ENCODE measurements around the gene AQR. TPM values are rescaled to one million over a fixed set of nuclear protein-coding genes. Genes with fewer than 3 reads are reported as not detected.

AQR gene
- total and polyA plus RNA-seq, 8 donors, result 26.1 to 49.0 (median 43.2) TPM

DNA sequence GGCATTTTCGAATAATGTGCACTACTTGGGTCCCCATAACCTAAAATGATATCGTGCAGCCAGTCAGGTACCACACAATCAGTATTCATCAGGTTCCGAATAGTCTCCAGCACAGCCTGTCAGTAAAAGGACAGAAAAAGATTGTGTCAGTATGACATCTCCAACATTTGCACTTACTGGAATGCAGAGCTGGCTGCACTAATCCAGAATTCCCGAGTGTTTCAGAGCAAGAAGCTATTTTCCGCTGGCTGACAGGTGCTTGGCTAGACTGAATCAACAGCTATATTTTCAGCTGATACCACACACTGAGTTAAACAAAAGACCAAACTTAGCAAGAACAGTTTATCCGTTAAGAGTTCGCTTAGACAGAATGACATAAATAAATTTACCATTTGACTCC lies 68.8 kb downstream of the AQR start:
- no peak overlapping the region for H3K27ac ChIP-seq
- TF ChIP-seq, protein P1, sequence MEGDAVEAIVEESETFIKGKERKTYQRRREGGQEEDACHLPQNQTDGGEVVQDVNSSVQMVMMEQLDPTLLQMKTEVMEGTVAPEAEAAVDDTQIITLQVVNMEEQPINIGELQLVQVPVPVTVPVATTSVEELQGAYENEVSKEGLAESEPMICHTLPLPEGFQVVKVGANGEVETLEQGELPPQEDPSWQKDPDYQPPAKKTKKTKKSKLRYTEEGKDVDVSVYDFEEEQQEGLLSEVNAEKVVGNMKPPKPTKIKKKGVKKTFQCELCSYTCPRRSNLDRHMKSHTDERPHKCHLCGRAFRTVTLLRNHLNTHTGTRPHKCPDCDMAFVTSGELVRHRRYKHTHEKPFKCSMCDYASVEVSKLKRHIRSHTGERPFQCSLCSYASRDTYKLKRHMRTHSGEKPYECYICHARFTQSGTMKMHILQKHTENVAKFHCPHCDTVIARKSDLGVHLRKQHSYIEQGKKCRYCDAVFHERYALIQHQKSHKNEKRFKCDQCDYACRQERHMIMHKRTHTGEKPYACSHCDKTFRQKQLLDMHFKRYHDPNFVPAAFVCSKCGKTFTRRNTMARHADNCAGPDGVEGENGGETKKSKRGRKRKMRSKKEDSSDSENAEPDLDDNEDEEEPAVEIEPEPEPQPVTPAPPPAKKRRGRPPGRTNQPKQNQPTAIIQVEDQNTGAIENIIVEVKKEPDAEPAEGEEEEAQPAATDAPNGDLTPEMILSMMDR (IDR thresholded peaks at IDR 0.05), result no peak
- H3K27me3 ChIP-seq, result no peaks in the 10 kb centered on the region
- H3K4me1 ChIP-seq, result no peaks in the 10 kb centered on the region
- no peak for DNase-seq
- intact Hi-C loops (cut with DNase I), result no loop called here
- no peak overlapping the region for H3K4me3 ChIP-seq
- peaks cover 7 to 78% of the 10 kb centered on the region in 2 donors for H3K36me3 ChIP-seq
- ATAC-seq, result no peak
- H3K9me3 ChIP-seq, result no peaks in the 10 kb centered on the region

DNA sequence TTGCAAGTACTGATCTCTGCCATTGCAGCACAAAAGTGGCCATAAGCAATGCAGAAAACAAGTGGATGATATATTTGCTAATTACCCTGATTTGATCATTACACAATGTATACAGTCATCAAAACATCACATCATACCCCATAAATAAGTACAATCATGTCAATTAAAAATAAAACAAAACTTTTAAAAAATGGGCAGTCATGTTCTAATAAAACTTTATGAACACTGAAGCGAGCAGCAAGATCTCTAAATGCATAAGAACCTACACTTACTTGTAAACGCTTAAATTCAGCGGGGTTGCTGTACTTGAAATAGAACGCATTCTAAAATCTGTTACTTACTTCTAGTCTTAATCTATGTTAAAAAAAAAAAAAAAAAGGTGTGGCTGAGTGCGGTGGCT lies 73.4 kb downstream of the AQR start:
- intact Hi-C loops (cut with DNase I), result no loop called here
- H3K36me3 ChIP-seq, result peaks cover 7 to 94% of the 10 kb centered on the region in 2 donors

DNA sequence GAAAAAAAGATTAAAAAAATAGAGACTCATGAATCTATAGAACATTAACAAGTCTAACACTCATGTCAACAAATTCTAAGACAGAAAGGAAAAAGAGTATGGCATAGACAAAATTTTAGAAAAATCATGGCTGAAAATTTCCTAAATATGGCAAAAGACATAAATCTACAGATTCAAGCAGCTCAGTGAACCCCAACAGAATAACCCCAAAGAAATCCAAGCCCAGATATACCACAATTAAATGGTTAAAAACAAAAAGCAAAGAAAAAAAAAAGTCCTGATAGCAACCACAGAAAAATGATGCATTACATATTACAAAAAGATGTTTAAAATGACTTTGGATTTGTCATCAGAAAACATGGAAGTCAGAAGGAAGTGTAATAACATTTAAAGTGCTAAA lies 75.6 kb downstream of the AQR start:
- TF ChIP-seq, protein P1 (IDR thresholded peaks at IDR 0.05), result no peak
- Histone ChIP-seq H3K27ac (no peak overlapping the region), H3K4me3 (no peak overlapping the region), H3K27me3 (no peaks in the 10 kb centered on the region), H3K9me3 (peaks cover 0 to 14% of the 10 kb centered on the region in 2 donors), H3K4me1 (no peaks in the 10 kb centered on the region), H3K36me3 (peaks cover 4 to 90% of the 10 kb centered on the region in 2 donors)
- ATAC-seq, result no peak
- DNase-seq, result no peak
- intact Hi-C loops (cut with DNase I), result no loop called here

More for the DNA sequence above, 73.4 kb downstream of the AQR start:
- ATAC-seq (no peak), DNase-seq (no peak)
- Histone ChIP-seq H3K27ac (no peak overlapping the region), H3K9me3 (peaks cover 0 to 14% of the 10 kb centered on the region in 2 donors), H3K4me1 (no peaks in the 10 kb centered on the region), H3K27me3 (no peaks in the 10 kb centered on the region), H3K4me3 (no peak overlapping the region)
- TF ChIP-seq, protein P1 (IDR thresholded peaks at IDR 0.05), result no peak

- no peak for DNase-seq
- Histone ChIP-seq H3K36me3 (peaks cover 4 to 90% of the 10 kb centered on the region in 2 donors), H3K27me3 (no peaks in the 10 kb centered on the region), H3K4me3 (no peak overlapping the region), H3K9me3 (peaks cover 0 to 14% of the 10 kb centered on the region in 2 donors), H3K27ac (no peak overlapping the region), H3K4me1 (no peaks in the 10 kb centered on the region)
- no peak for ATAC-seq
- TF ChIP-seq, protein P1 (IDR thresholded peaks at IDR 0.05), result no peak
- intact Hi-C loops (cut with DNase I), result no loop called here
Observed at GRCh38 chr15:34892963-34893591, 76.5 kb downstream of the AQR start.

DNA sequence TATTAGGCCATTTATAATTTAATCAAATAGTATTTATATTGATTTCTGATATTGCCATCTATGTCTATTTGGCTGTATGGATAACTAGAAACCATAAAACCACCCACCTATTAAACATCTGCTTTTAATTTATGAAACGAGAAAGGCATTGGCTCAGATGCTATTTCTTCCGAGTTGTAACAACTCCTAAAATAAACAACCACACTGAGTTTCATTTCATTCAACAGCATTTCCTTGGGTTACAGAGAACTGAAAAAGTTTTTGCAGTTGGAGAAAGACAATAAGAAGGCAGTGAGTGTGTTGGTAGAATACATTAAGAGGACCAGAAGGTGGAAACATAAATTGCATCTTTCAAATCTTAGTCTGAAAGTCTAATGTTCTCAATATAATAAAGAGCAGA lies 79.1 kb downstream of the AQR start:
- H3K4me1 ChIP-seq, result no peaks in the 10 kb centered on the region
- no peak for DNase-seq
- H3K27ac ChIP-seq, result no peak overlapping the region
- intact Hi-C loops (cut with DNase I), result no loop called here
- no peak overlapping the region for H3K4me3 ChIP-seq
- H3K36me3 ChIP-seq, result peaks cover 0 to 82% of the 10 kb centered on the region in 2 donors
- peaks cover 0 to 14% of the 10 kb centered on the region in 2 donors for H3K9me3 ChIP-seq
- ATAC-seq, result no peak
- no peaks in the 10 kb centered on the region for H3K27me3 ChIP-seq
- TF ChIP-seq, protein P1 (IDR thresholded peaks at IDR 0.05), result no peak

Measured in left lung (tissue), 10 donors.